K562 (cell line): ENCODE measurements around the gene WRAP53. TPM values are rescaled to one million over a fixed set of nuclear protein-coding genes. Genes with fewer than 3 reads are reported as not detected.
A peak's percentile ranks its signal among the peaks of the same experiment; 100 is the strongest.

Experiments
- ATAC-seq: fragments of 200-7000 bp; cut with Tn5 transposase; 3 replicates; pipeline ENCODE4 v1.9.1; 2020; ENCODE audit warnings: moderate library complexity
- BruUV-seq: library from RNA; stranded (reverse); fragments of 400-500 nt; replicated peaks from 2 replicates; lab custom pipeline; 2021; lab: Mats Ljungman, UMichigan
- CTCF ChIA-PET: fragments of 300-600 bp; formaldehyde crosslinking; extraction: SDS; loops from one replicate; lab custom pipeline; 2021; ENCODE audit warnings: low intra/inter-chr PET ratio; lab: Yijun Ruan, JAX
- POLR2A ChIA-PET: fragments of 300-600, 350-650 bp; sonication (Branson Sonifier 250); formaldehyde crosslinking; extraction: SDS; loops from one replicate; lab custom pipeline; 2021; ENCODE audit warnings: antibody characterized with exemption, inconsistent platforms; lab: Yijun Ruan, JAX
- DNase-seq, 4 experiments: peaks; one replicate each; pipeline versions ENCODE4 v3.0.0 to v3.0.0-alpha.2; 2011 to 2018; ENCODE audit warnings: low spot score in 3 of 4, mixed read lengths in 3 of 4; ENCODE audit errors: extremely low read depth in 1 of 4
- FAIRE-seq: peaks from 2 replicates; lab custom pipeline; 2011; peaks lifted over from hg19 to GRCh38; lab: Jason Lieb, UNC
- H2AFZ ChIP-seq: 2 replicates; pipeline ENCODE4 v1.6.0; 2011; ENCODE audit warnings: low read depth, low read length, control low read depth, inconsistent platforms
- H3K27ac ChIP-seq: fragments of 200-600 bp; 3 replicates; pipeline ENCODE4 v1.8.0; 2011; ENCODE audit warnings: low read depth, mild to moderate bottlenecking, control low read depth, inconsistent platforms, low read length, moderate library complexity, mixed read lengths; ENCODE audit errors: extremely low read depth
- H3K27me3 ChIP-seq, 2 experiments: fragments of 300-600 bp in 1 of 2; 2 replicates in 1 of 2; 3 replicates in 1 of 2; pipeline versions ENCODE4 v1.6.0 to v1.8.0; 2011; ENCODE audit warnings: inconsistent platforms in 2 of 2, low read length in 2 of 2, mild to moderate bottlenecking in 1 of 2, mixed read lengths in 1 of 2, moderate library complexity in 1 of 2; ENCODE audit not compliant: control insufficient read depth in 2 of 2, insufficient read depth in 2 of 2
- H3K36me3 ChIP-seq: fragments of 300-600 bp; 3 replicates; pipeline ENCODE4 v1.8.0; 2011; ENCODE audit warnings: mild to moderate bottlenecking, low read length, inconsistent platforms; ENCODE audit not compliant: control insufficient read depth, insufficient read depth
- H3K4me1 ChIP-seq, 2 experiments: fragments of 200-600 bp in 1 of 2; replicated peaks in 1 of 2; 2 replicates in 1 of 2; 3 replicates in 1 of 2; pipeline versions ENCODE4 v1.5.1 to v1.8.0; 2011; ENCODE audit warnings: inconsistent platforms in 2 of 2, low read length in 2 of 2, mild to moderate bottlenecking in 1 of 2, mixed read lengths in 1 of 2, moderate library complexity in 1 of 2; ENCODE audit not compliant: control insufficient read depth in 2 of 2, insufficient read depth in 2 of 2
- H3K4me2 ChIP-seq: 2 replicates; pipeline ENCODE4 v1.6.1; 2011; ENCODE audit warnings: low read length, control low read depth, inconsistent platforms, mixed read lengths; ENCODE audit not compliant: insufficient read depth
- H3K4me3 ChIP-seq: fragments of 200-600 bp; sonication (generic), shearing (Covaris generic); 2 replicates; pipeline ENCODE4 v1.5.1; 2016; ENCODE audit warnings: control low read depth, inconsistent platforms
- H3K79me2 ChIP-seq: fragments of 200-600 bp; 3 replicates; pipeline ENCODE4 v1.8.0; 2011; ENCODE audit warnings: low read length, inconsistent platforms; ENCODE audit not compliant: control insufficient read depth, insufficient read depth
- H3K9ac ChIP-seq, 2 experiments: 2 replicates each; pipeline versions ENCODE4 v1.6.0 to v1.6.1; 2011; ENCODE audit warnings: low read depth in 2 of 2, low read length in 2 of 2, control low read depth in 1 of 2, inconsistent platforms in 1 of 2, mild to moderate bottlenecking in 1 of 2, mixed read lengths in 1 of 2; ENCODE audit not compliant: insufficient read depth in 1 of 2
- H3K9me1 ChIP-seq: one replicate; pipeline ENCODE4 v1.6.0; 2011; ENCODE audit warnings: inconsistent platforms, mild to moderate bottlenecking, low read length, moderate library complexity; ENCODE audit not compliant: control insufficient read depth, insufficient read depth
- H3K9me3 ChIP-seq: replicated peaks from 2 replicates; pipeline ENCODE4 v1.5.1; 2011; ENCODE audit warnings: low read depth, low read length, inconsistent platforms; ENCODE audit not compliant: control insufficient read depth, insufficient read depth
- H4K20me1 ChIP-seq: replicated peaks from 2 replicates; pipeline ENCODE4 v1.6.1; 2011; ENCODE audit warnings: low read length, inconsistent platforms, mixed read lengths; ENCODE audit not compliant: control insufficient read depth, insufficient read depth
- JUN ChIP-seq, 2 experiments: sonication (generic) in 1 of 2; formaldehyde crosslinking in 1 of 2; IDR thresholded peaks; 2 replicates each; pipeline versions ENCODE4 v1.6.1 to v1.8.0; 2012 to 2022; ENCODE audit warnings: borderline replicate concordance in 2 of 2, mild to moderate bottlenecking in 2 of 2, improper control_type of control experiment in 1 of 2, low read depth in 1 of 2, low read length in 1 of 2, missing genetic modification reagents in 1 of 2
- MTA1 ChIP-seq: fragments of 450-650 bp; IDR thresholded peaks from 2 replicates; pipeline ENCODE4 v1.6.1; 2017; ENCODE audit warnings: borderline replicate concordance
- MXD1 ChIP-seq: fragments of 250-450 bp; sonication (Bioruptor Pico); IDR thresholded peaks from 2 replicates; pipeline ENCODE4 v1.8.0; 2021; ENCODE audit warnings: borderline replicate concordance, mild to moderate bottlenecking, moderate library complexity; ENCODE audit not compliant: poor library complexity, severe bottlenecking
- NFIC ChIP-seq: fragments of 450-650 bp; IDR thresholded peaks from 2 replicates; pipeline ENCODE4 v1.6.1; 2017; ENCODE audit warnings: mild to moderate bottlenecking, inconsistent platforms
- RBM14 ChIP-seq: fragments of 200-400 bp; formaldehyde crosslinking; IDR thresholded peaks from 2 replicates; pipeline ENCODE4 v1.6.1; 2018; ENCODE audit warnings: low read depth, mild to moderate bottlenecking, low read length, moderate library complexity, borderline replicate concordance; ENCODE audit not compliant: insufficient read depth
- SOX6 ChIP-seq: fragments of 450-650 bp; IDR thresholded peaks from 2 replicates; pipeline ENCODE4 v1.6.1; 2014; ENCODE audit warnings: mild to moderate bottlenecking
- SP1 ChIP-seq: sonication (generic); formaldehyde crosslinking; IDR thresholded peaks from 2 replicates; pipeline ENCODE4 v1.8.1; 2022; ENCODE audit warnings: mild to moderate bottlenecking, missing genetic modification reagents
- THRB ChIP-seq: fragments of 450-650 bp; formaldehyde crosslinking; conservative IDR thresholded peaks from 2 replicates; pipeline ENCODE4 v1.4.0; 2022; ENCODE audit warnings: mild to moderate bottlenecking, missing genetic modification characterization
- ZNF121 ChIP-seq: sonication (generic); formaldehyde crosslinking; conservative IDR thresholded peaks from 2 replicates; pipeline ENCODE4 v1.8.0; 2022; ENCODE audit warnings: missing genetic modification reagents
- ZNF143 ChIP-seq: sonication (generic); formaldehyde crosslinking; IDR thresholded peaks from 2 replicates; pipeline ENCODE4 v1.9.0; 2022; ENCODE audit warnings: mild to moderate bottlenecking, missing genetic modification reagents
- ZNF277 ChIP-seq: fragments of 250-450 bp; sonication (Bioruptor Pico); IDR thresholded peaks from 2 replicates; pipeline ENCODE4 v1.8.0; 2022; ENCODE audit warnings: inconsistent platforms, mild to moderate bottlenecking, moderate library complexity, borderline replicate concordance
- WGBS: fragments of 100-300 bp; shearing (Covaris generic); methylation state at CpG from one replicate; pipeline ENCODE4 v1.1.6; 2016; ENCODE audit warnings: low coverage, mixed read lengths; ENCODE audit not compliant: insufficient coverage; ENCODE audit errors: missing lambda C conversion rate; 5-methylcytosine and 5-hydroxymethylcytosine counted together
- in situ Hi-C: fragments of 300-500 bp; cut with MboI; formaldehyde crosslinking; loops from 4 replicates; pipeline ENCODE4 v1.15.0; 2018; ENCODE audit warnings: inconsistent platforms, mixed read lengths
- intact Hi-C: fragments of 100-400 bp; cut with micrococcal nuclease; formaldehyde crosslinking; loops from 2 replicates; pipeline ENCODE4 v1.14.2; 2022
- polyA plus RNA-seq, 8 experiments: library from polyadenylated mRNA; depleted of rRNA in 4 of 8; stranded (reverse) in 5 of 8; unstranded in 3 of 8; fragments of >200 nt; fragmentation: Nextera tagmentation in 2 of 8; fragmentation: Illumina TruSeq in 1 of 8; extraction: Ambion mirVana in 2 of 8; extraction: Trizol in 1 of 8; gene quantifications; 2 replicates each; pipeline versions ENCODE4 v1.2.1 to v1.2.3, GENCODE V29; 2011 to 2014; ENCODE audit warnings: inconsistent platforms in 1 of 8, missing spikeins in 1 of 8
- total RNA-seq, 7 experiments: library from RNA; depleted of rRNA in 6 of 7; stranded (reverse); fragments of >200 nt in 6 of 7; fragmentation: Illumina TruSeq in 2 of 7; extraction: Trizol in 2 of 7; gene quantifications; 2 replicates each; pipeline versions ENCODE4 v1.2.1 to v1.2.3, GENCODE V29; 2011 to 2021; ENCODE audit warnings: low replicate concordance in 1 of 7

The WRAP53 gene
- total and polyA plus RNA-seq, 9 of the 15 experiments (the other 6 are each of a cell fraction or from before 2014, with no cell fraction given) = 0.72 to 18.2 (median 13.4) TPM

- ChIA-PET CTCF (no interaction called here), POLR2A (interaction anchor here (1.0 to 1.5 kb wide), 2 partner anchors 12 to 32 kb away, joined by 4 to 15 read pairs; no protein-coding TSS in a partner anchor)
- DNase-seq (no peak), FAIRE-seq (no peak), ATAC-seq (no peak)
- peaks cover 3 to 26% of the 10 kb centered on the region in 2 experiments; a peak in 4 of 5 replicates for H3K4me1 ChIP-seq
- no TSS peak for BruUV-seq
- WGBS = 44% methylated on average over 12 of the region's 16 CpGs
- no peaks in the 10 kb centered on the region for H3K79me2 ChIP-seq
- H3K27ac ChIP-seq = no peak overlapping the region
- intact Hi-C loops (no loop called here), in situ Hi-C loops (no loop called here)
- no peaks in the 10 kb centered on the region for H3K36me3 ChIP-seq
- H3K4me2 ChIP-seq = no peak overlapping the region
- no peaks in the 10 kb centered on the region for H3K9me1 ChIP-seq
- H3K9ac ChIP-seq = peak overlapping the region in 1 of 2 experiments; percentile 45; a peak in 1 of 4 replicates
- no peaks in the 10 kb centered on the region; the same call in 1 of the 2 replicates for H4K20me1 ChIP-seq
- H2AFZ ChIP-seq = no peak overlapping the region
- H3K27me3 ChIP-seq = no peaks in the 10 kb centered on the region
- H3K4me3 ChIP-seq = no peak overlapping the region
- H3K9me3 ChIP-seq = no peaks in the 10 kb centered on the region
- TF ChIP-seq NFIC (peak; percentile 84), MTA1 (no peak)
Measured at GRCh38 chr17:7654832-7655540, 33.3 kb upstream of the WRAP53 start.

GRCh38 chr17:7655541-7655840, 32.8 kb upstream of the WRAP53 start:
- FAIRE-seq (no peak), DNase-seq (no peak), ATAC-seq (no peak)
- 98% methylated on average over 6 of the region's 17 CpGs for WGBS
- Histone ChIP-seq H4K20me1 (no peaks in the 10 kb centered on the region; the same call in 1 of the 2 replicates), H3K36me3 (no peaks in the 10 kb centered on the region), H3K9me3 (no peaks in the 10 kb centered on the region), H3K4me1 (peaks cover 0 to 22% of the 10 kb centered on the region in 2 experiments; a peak in 3 of 5 replicates), H3K9ac (no peak overlapping the region), H2AFZ (no peak overlapping the region), H3K4me2 (no peak overlapping the region), H3K4me3 (no peak overlapping the region), H3K27me3 (no peaks in the 10 kb centered on the region), H3K79me2 (no peaks in the 10 kb centered on the region), H3K9me1 (no peaks in the 10 kb centered on the region), H3K27ac (no peak overlapping the region)
- no TSS peak for BruUV-seq
- in situ Hi-C loops = no loop called here
- ChIA-PET CTCF (no interaction called here), POLR2A (interaction anchor here (1.0 kb wide), 1 partner anchor 12 kb away, joined by 4 read pairs; no protein-coding TSS in a partner anchor)
- intact Hi-C loops = no loop called here
- TF ChIP-seq ZNF143 (CRISPR knock-in tag) (no peak), ZNF277 (no peak), SP1 (CRISPR knock-in tag) (no peak), ZNF121 (CRISPR knock-in tag) (no peak), THRB (CRISPR knock-in tag) (no peak), JUN (IDR thresholded peaks at IDR 0.05; ENCODE audit: borderline replicate concordance, low read depth, low read length) (no peak), JUN (CRISPR knock-in tag; IDR thresholded peaks at IDR 0.05; ENCODE audit: borderline replicate concordance) (no peak), MXD1 (CRISPR knock-in tag) (no peak), SOX6 (no peak), RBM14 (no peak)
